HCT116 (cell line): ENCODE data around the gene TDRD12. TPM values are rescaled to one million over a fixed set of nuclear protein-coding genes. Genes with fewer than 3 reads are reported as not detected.

Experiments used
- ATAC-seq: fragments of 200-7000 bp; cut with Tn5 transposase; 2 replicates; pipeline ENCODE4 v1.9.1; 2020; ENCODE audit warnings: mild to moderate bottlenecking, moderate library complexity
- BruUV-seq: library from RNA; stranded (reverse); fragments of 400-500 nt; replicated peaks from 2 replicates; lab custom pipeline; 2021; lab: Mats Ljungman, UMichigan
- CTCF ChIA-PET: fragments of 300-600 bp; sonication (Branson Sonifier 250); formaldehyde crosslinking; loops from one replicate; lab custom pipeline; 2021; ENCODE audit warnings: antibody characterized with exemption; lab: Charles Lee
- POLR2A ChIA-PET: fragments of 300-600, 350-600 bp; sonication (Branson Sonifier 250); formaldehyde crosslinking; loops from one replicate; lab custom pipeline; 2021; ENCODE audit warnings: antibody characterized with exemption; lab: Charles Lee
- RAD21 ChIA-PET, 2 experiments: fragments of 300-600 bp; sonication (Branson Sonifier 250); formaldehyde crosslinking; loops; one replicate each; lab custom pipeline; 2023; ENCODE audit warnings: low total read pairs in 2 of 2; ENCODE audit not compliant: uncharacterized antibody in 2 of 2, unreplicated experiment in 2 of 2, low non-redundant PET in 1 of 2; lab: Charles Lee
- DNase-seq: peaks from one replicate; pipeline ENCODE4 v3.0.0-alpha.2; 2010; ENCODE audit warnings: low read depth, low spot score
- H2AFZ ChIP-seq: fragments of 200-600 bp; shearing (Covaris generic), sonication (generic); 2 replicates; pipeline ENCODE4 v1.6.1; 2017; ENCODE audit warnings: low read depth, mixed run types, mixed read lengths, antibody characterized with exemption, low read length; ENCODE audit not compliant: poor library complexity, severe bottlenecking
- H3K27ac ChIP-seq: 2 replicates; pipeline ENCODE4 v1.5.1; 2012; ENCODE audit warnings: low read depth, low read length
- H3K27me3 ChIP-seq: fragments of 200-600 bp; sonication (generic); 2 replicates; pipeline ENCODE4 v1.6.1; 2016; ENCODE audit warnings: mixed run types, low read length, mixed read lengths; ENCODE audit not compliant: insufficient read depth
- H3K36me3 ChIP-seq, 2 experiments: fragments of 200-500 bp in 1 of 2; fragments of 200-600 bp in 1 of 2; sonication (Bioruptor generic) in 1 of 2; sonication (generic) in 1 of 2; 2 replicates each; pipeline versions ENCODE4 v1.5.1 to v1.6.1; 2014 to 2016; ENCODE audit warnings: low read length in 2 of 2, inconsistent platforms in 1 of 2, mixed read lengths in 1 of 2, mixed run types in 1 of 2; ENCODE audit not compliant: insufficient read depth in 2 of 2, control insufficient read depth in 1 of 2
- H3K4me1 ChIP-seq, 2 experiments: fragments of 200-600 bp in 1 of 2; sonication (generic) in 1 of 2; 2 replicates each; pipeline versions ENCODE4 v1.5.1 to v1.6.1; 2012 to 2017; ENCODE audit warnings: low read length in 2 of 2, inconsistent platforms in 1 of 2, mild to moderate bottlenecking in 1 of 2, mixed read lengths in 1 of 2, mixed run types in 1 of 2, moderate library complexity in 1 of 2; ENCODE audit not compliant: insufficient read depth in 2 of 2, control insufficient read depth in 1 of 2
- H3K4me2 ChIP-seq: fragments of 200-600 bp; sonication (generic); 2 replicates; pipeline ENCODE4 v1.6.1; 2017; ENCODE audit warnings: mixed run types, low read length, mixed read lengths
- H3K4me3 ChIP-seq, 2 experiments: fragments of 200-600 bp in 1 of 2; sonication (generic) in 1 of 2; replicated peaks in 1 of 2; 2 replicates each; pipeline ENCODE4 v1.5.1; 2011 to 2016; ENCODE audit warnings: low read length in 2 of 2, control low read depth in 1 of 2, low read depth in 1 of 2, mild to moderate bottlenecking in 1 of 2, mixed read lengths in 1 of 2, mixed run types in 1 of 2
- H3K79me2 ChIP-seq: fragments of 200-600 bp; sonication (generic); 2 replicates; pipeline ENCODE4 v1.6.1; 2017; ENCODE audit warnings: mild to moderate bottlenecking, mixed run types, low read length, moderate library complexity, mixed read lengths; ENCODE audit not compliant: insufficient read depth
- H3K9ac ChIP-seq: fragments of 200-600 bp; sonication (generic); 2 replicates; pipeline ENCODE4 v1.6.1; 2016; ENCODE audit warnings: low read length, mixed read lengths
- H3K9me2 ChIP-seq: fragments of 200-600 bp; sonication (generic), shearing (Covaris generic); 2 replicates; pipeline ENCODE4 v1.6.1; 2017; ENCODE audit warnings: mixed run types, mild to moderate bottlenecking, moderate library complexity; ENCODE audit not compliant: insufficient read depth
- H3K9me3 ChIP-seq, 2 experiments: fragments of 200-500 bp in 1 of 2; fragments of 200-600 bp in 1 of 2; sonication (Bioruptor generic) in 1 of 2; sonication (generic) in 1 of 2; 2 replicates each; pipeline ENCODE4 v1.6.1; 2014 to 2017; ENCODE audit warnings: low read length in 2 of 2, mixed read lengths in 2 of 2, inconsistent platforms in 1 of 2, low read depth in 1 of 2, mild to moderate bottlenecking in 1 of 2, mixed run types in 1 of 2, moderate library complexity in 1 of 2; ENCODE audit not compliant: control insufficient read depth in 1 of 2, insufficient read depth in 1 of 2
- H4K20me1 ChIP-seq: fragments of 200-600 bp; sonication (generic), shearing (Covaris generic); 2 replicates; pipeline ENCODE4 v1.6.1; 2017; ENCODE audit warnings: mixed run types, mild to moderate bottlenecking, moderate library complexity; ENCODE audit not compliant: insufficient read depth
- ATF3 ChIP-seq: IDR thresholded peaks from 2 replicates; pipeline ENCODE4 v1.6.1; 2012
- CEBPB ChIP-seq: IDR thresholded peaks from 2 replicates; pipeline ENCODE4 v1.6.1; 2012; ENCODE audit warnings: low read depth
- CTCF ChIP-seq, 3 experiments: fragments of 200-600 bp in 1 of 3; sonication (generic) in 1 of 3; IDR thresholded peaks in 2 of 3; conservative IDR thresholded peaks in 1 of 3; 2 replicates each; pipeline ENCODE4 v1.5.1; 2012 to 2017; ENCODE audit warnings: low read depth in 2 of 3, low read length in 2 of 3, antibody characterized with exemption in 1 of 3, borderline replicate concordance in 1 of 3, control low read depth in 1 of 3, mild to moderate bottlenecking in 1 of 3, mixed read lengths in 1 of 3, mixed run types in 1 of 3, moderate library complexity in 1 of 3; ENCODE audit not compliant: insufficient read depth in 1 of 3
- EGR1 ChIP-seq: IDR thresholded peaks from 2 replicates; pipeline ENCODE4 v1.6.1; 2012; ENCODE audit warnings: low read depth
- EZH2phosphoT487 ChIP-seq: fragments of 200-600 bp; IDR thresholded peaks from 2 replicates; pipeline ENCODE4 v1.6.1; 2018; ENCODE audit warnings: antibody characterized with exemption, borderline replicate concordance
- FOSL1 ChIP-seq: IDR thresholded peaks from 2 replicates; pipeline ENCODE4 v1.6.1; 2012; ENCODE audit warnings: low read depth
- JUND ChIP-seq: IDR thresholded peaks from 2 replicates; pipeline ENCODE4 v1.6.1; 2012
- MAX ChIP-seq: IDR thresholded peaks from 2 replicates; pipeline ENCODE4 v1.6.1; 2012
- POLR2A ChIP-seq: IDR thresholded peaks from 2 replicates; pipeline ENCODE4 v1.7.0; 2011; ENCODE audit warnings: borderline replicate concordance; ENCODE audit not compliant: insufficient read depth, insufficient read length; ENCODE audit errors: extremely low read depth
- POLR2AphosphoS5 ChIP-seq: IDR thresholded peaks from 2 replicates; pipeline ENCODE4 v1.6.1; 2011; ENCODE audit warnings: mild to moderate bottlenecking, low read depth, low read length, moderate library complexity
- SIN3A ChIP-seq: IDR thresholded peaks from 2 replicates; pipeline ENCODE4 v1.6.1; 2012; ENCODE audit warnings: low read depth
- YY1 ChIP-seq: IDR thresholded peaks from 2 replicates; pipeline ENCODE4 v1.6.1; 2011; ENCODE audit warnings: low read length, low read depth, moderate library complexity, mild to moderate bottlenecking; ENCODE audit not compliant: insufficient replicate concordance; ENCODE audit errors: extremely low read depth
- ZFX ChIP-seq: fragments of 450-650 bp; IDR thresholded peaks from 2 replicates; pipeline ENCODE4 v1.6.1; 2017
- intact Hi-C: fragments of 100-400 bp; cut with micrococcal nuclease; formaldehyde crosslinking; loops from 2 replicates; pipeline ENCODE4 v1.10.0; 2022
- total RNA-seq: library from RNA; stranded (reverse); gene quantifications from one replicate; pipeline ENCODE4 v1.2.1, GENCODE V29; 2021; ENCODE audit not compliant: unreplicated experiment

Gene TDRD12
- total RNA-seq, 1 experiment from 2014 or later = 0.30 TPM

GRCh38 chr19:32691952-32692726 lies 27.4 kb upstream of the TDRD12 start:
- no TSS peak for BruUV-seq
- Histone ChIP-seq H3K9me2 (no peaks in the 10 kb centered on the region), H2AFZ (no peak overlapping the region), H3K9ac (peak overlapping the region; percentile 92), H3K9me3 (no peaks in the 10 kb centered on the region), H3K4me3 (peak overlapping the region; percentile 69 to 79), H3K4me2 (peak overlapping the region; percentile 88), H3K27ac (peak overlapping the region; percentile 97), H4K20me1 (no peaks in the 10 kb centered on the region), H3K4me1 (peaks cover 12 to 36% of the 10 kb centered on the region in 2 experiments), H3K27me3 (no peaks in the 10 kb centered on the region), H3K79me2 (peaks cover 53% of the 10 kb centered on the region), H3K36me3 (peaks cover 0 to 17% of the 10 kb centered on the region in 2 experiments; a peak in 2 of 4 replicates)
- CTCF ChIA-PET = interaction anchor here (1.2 kb wide), 1 partner anchor 427 kb away, joined by 3 read pairs; no protein-coding TSS in a partner anchor
- POLR2A ChIA-PET = interaction anchor here (1.1 to 1.4 kb wide), 4 partner anchors 15 to 280 kb away, joined by 3 to 4 read pairs (median 3); partner anchors contain the start of genes ANKRD27, CEP89 and FAAP24
- no peak for DNase-seq
- intact Hi-C loops = loop anchor here (2.0 to 5.0 kb wide), 2 partner anchors 281 to 425 kb away; partner anchors contain the start of gene FAAP24
- RAD21 ChIA-PET = no interaction called here
- peak; percentile 60 for ATAC-seq
- TF ChIP-seq FOSL1 (no peak), SIN3A (peak; percentile 13), POLR2AphosphoS5 (no peak), YY1 (no peak), EGR1 (no peak), MAX (peak; percentile 56), CTCF (IDR thresholded peaks at IDR 0.05 in 2 of 3, conservative IDR thresholded peaks at IDR 0.05 in 1 of 3; ENCODE audit: borderline replicate concordance in 1 of 3, insufficient read depth in 1 of 3, low read depth in 2 of 3, low read length in 2 of 3) (no peak), POLR2A (no peak), CEBPB (no peak), JUND (no peak), ZFX (peak; percentile 100), ATF3 (no peak), EZH2phosphoT487 (no peak)
